Cardiac muscle cell (in vitro differentiated cells and primary cell): ENCODE results near the gene RAET1E. TPM values are rescaled to one million over a fixed set of nuclear protein-coding genes. Genes with fewer than 3 reads are reported as not detected.
"Not testable (repeated sequence)": the region's sequence is repeated elsewhere in the genome, so short reads cannot be mapped to it uniquely, and the experiment has no call there.

Experiments used
- DNase-seq, 2 donors: peaks; one replicate each; pipeline versions ENCODE4 v3.0.0 to v3.0.0-alpha.2; 2010 to 2017; ENCODE audit warnings: low read depth in 1 of 2, low spot score in 1 of 2
- H3K27ac ChIP-seq: fragments of 200-600 bp; sonication (generic); 2 replicates; pipeline ENCODE4 v1.5.1; 2016
- H3K27me3 ChIP-seq: fragments of 200-600 bp; sonication (generic); 2 replicates; pipeline ENCODE4 v1.6.0; 2016; ENCODE audit warnings: control low read depth
- H3K36me3 ChIP-seq: fragments of 200-600 bp; sonication (generic); 2 replicates; pipeline ENCODE4 v1.5.1; 2016; ENCODE audit warnings: control low read depth
- H3K4me1 ChIP-seq: fragments of 200-600 bp; sonication (generic); 2 replicates; pipeline ENCODE4 v1.8.1; 2017; ENCODE audit warnings: low read depth, mild to moderate bottlenecking, mixed run types
- H3K4me3 ChIP-seq: fragments of 200-600 bp; sonication (generic); 2 replicates; pipeline ENCODE4 v1.5.1; 2016; ENCODE audit warnings: mild to moderate bottlenecking
- H3K9me3 ChIP-seq: fragments of 200-600 bp; sonication (generic); 2 replicates; pipeline ENCODE4 v1.5.1; 2017; ENCODE audit warnings: low read depth, mild to moderate bottlenecking, control low read depth
- CTCF ChIP-seq: IDR thresholded peaks from 2 replicates; pipeline ENCODE4 v1.5.1; 2012; ENCODE audit warnings: low read depth, mild to moderate bottlenecking, low read length
- polyA plus RNA-seq: library from polyadenylated mRNA; unstranded; fragments of >200 nt; fragmentation: Nextera tagmentation; extraction: Ambion mirVana; gene quantifications from 2 replicates; pipeline ENCODE4 v1.2.1, GENCODE V29; 2016
- total RNA-seq: library from RNA; depleted of rRNA; stranded (reverse); fragments of >200 nt; gene quantifications from 2 replicates; pipeline ENCODE4 v1.2.3, GENCODE V29; 2016

The RAET1E gene
- total and polyA plus RNA-seq, 2 experiments from 2014 or later, result not detected

- TF ChIP-seq CTCF, result no peak
- peaks cover 39% of the 10 kb centered on the region for H3K27me3 ChIP-seq
- DNase-seq, result no peak
- H3K36me3 ChIP-seq, result no peaks in the 10 kb centered on the region
- no peaks in the 10 kb centered on the region for H3K9me3 ChIP-seq
- H3K4me3 ChIP-seq, result no peak overlapping the region
- no peaks in the 10 kb centered on the region for H3K4me1 ChIP-seq
- no peak overlapping the region for H3K27ac ChIP-seq
Measured at GRCh38 chr6:149913540-149914240, 15.8 kb upstream of the RAET1E start.

GRCh38 chr6:149913085-149913484 lies 15.2 kb upstream of the RAET1E start:
- Histone ChIP-seq H3K27me3 (peaks cover 33% of the 10 kb centered on the region), H3K36me3 (no peaks in the 10 kb centered on the region), H3K27ac (no peak overlapping the region), H3K4me3 (no peak overlapping the region), H3K4me1 (no peaks in the 10 kb centered on the region), H3K9me3 (no peaks in the 10 kb centered on the region)
- TF ChIP-seq CTCF, result no peak
- no peak for DNase-seq

- DNase-seq, H3K9me3 ChIP-seq, H3K4me1 ChIP-seq, H3K36me3 ChIP-seq, H3K4me3 ChIP-seq, H3K27ac ChIP-seq: not testable (repeated sequence)
- peaks cover 29% of the 10 kb centered on the region for H3K27me3 ChIP-seq
Measured at GRCh38 chr6:149912680-149913079, 14.8 kb upstream of the RAET1E start.

- DNase-seq, result no peak
- Histone ChIP-seq H3K27me3 (peaks cover 16% of the 10 kb centered on the region), H3K4me3 (no peak overlapping the region), H3K27ac (no peak overlapping the region), H3K9me3 (no peaks in the 10 kb centered on the region), H3K36me3 (no peaks in the 10 kb centered on the region), H3K4me1 (no peaks in the 10 kb centered on the region)
- TF ChIP-seq CTCF, result no peak
Measured at GRCh38 chr6:149910721-149911151, 12.8 kb upstream of the RAET1E start.

- H3K36me3 ChIP-seq, result no peaks in the 10 kb centered on the region
- no peaks in the 10 kb centered on the region for H3K9me3 ChIP-seq
- H3K4me1 ChIP-seq, result no peaks in the 10 kb centered on the region
- DNase-seq, result no peak
- no peak overlapping the region for H3K4me3 ChIP-seq
- H3K27me3 ChIP-seq, result peaks cover 16% of the 10 kb centered on the region
- no peak overlapping the region for H3K27ac ChIP-seq
- TF ChIP-seq CTCF, result no peak
Measured at GRCh38 chr6:149909701-149910470, 12.0 kb upstream of the RAET1E start.

- not testable (repeated sequence) for H3K27ac ChIP-seq, H3K27me3 ChIP-seq, H3K4me3 ChIP-seq, H3K4me1 ChIP-seq, H3K9me3 ChIP-seq, DNase-seq, H3K36me3 ChIP-seq
Measured at GRCh38 chr6:149908480-149908879, 10.6 kb upstream of the RAET1E start.
